Neural cell (in vitro differentiated cells): ENCODE results near the gene TMEM176B.

Experiments used
- EZH2 ChIP-seq: fragments of 200-600, 300-800 bp; shearing (Covaris generic), sonication (generic); IDR thresholded peaks from 2 replicates; pipeline ENCODE4 v1.6.1; 2014; ENCODE audit warnings: antibody characterized with exemption, low read length, borderline replicate concordance, mild to moderate bottlenecking; ENCODE audit not compliant: insufficient read depth, poor library complexity, severe bottlenecking
- MXI1 ChIP-seq: fragments of 450-650 bp; conservative IDR thresholded peaks from 2 replicates; pipeline ENCODE4 v1.6.1; 2014; ENCODE audit warnings: antibody characterized with exemption, mild to moderate bottlenecking; ENCODE audit not compliant: poor library complexity, severe bottlenecking
- TF ChIP-seq, protein P1 (sequence below): fragments of 450-650 bp; IDR thresholded peaks from 2 replicates; pipeline ENCODE4 v1.5.1; 2014; ENCODE audit warnings: antibody characterized with exemption, mild to moderate bottlenecking, moderate library complexity; ENCODE audit not compliant: poor library complexity, severe bottlenecking

DNA sequence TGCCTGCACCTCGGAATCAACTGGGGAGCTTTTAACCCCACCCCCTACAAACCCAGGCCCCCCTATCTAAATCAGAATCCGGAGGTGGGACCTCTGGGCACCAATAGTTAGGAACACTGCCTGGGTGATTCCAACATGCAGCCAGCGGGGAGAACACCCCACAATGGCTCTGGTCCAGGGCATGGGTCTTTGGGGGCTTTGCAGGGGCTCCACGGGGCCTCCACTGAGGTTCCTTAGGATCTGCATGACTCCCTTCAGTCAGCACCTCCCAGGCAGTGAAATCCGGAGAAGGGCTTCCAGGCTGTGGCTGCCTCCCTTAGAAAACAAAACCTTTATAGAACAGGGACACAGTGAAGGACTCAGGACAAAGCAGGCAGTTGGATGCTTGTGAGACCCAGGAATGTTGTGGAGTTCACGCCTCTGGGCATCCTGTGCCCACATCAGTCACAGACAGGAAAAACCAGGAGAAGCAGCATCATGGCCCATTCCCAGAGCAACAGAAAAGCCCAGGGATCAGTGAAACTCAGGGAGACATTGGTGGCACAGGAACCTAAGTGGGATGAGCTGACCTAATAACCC lies 35.6 kb upstream of the TMEM176B start:
- TF ChIP-seq, protein P1, sequence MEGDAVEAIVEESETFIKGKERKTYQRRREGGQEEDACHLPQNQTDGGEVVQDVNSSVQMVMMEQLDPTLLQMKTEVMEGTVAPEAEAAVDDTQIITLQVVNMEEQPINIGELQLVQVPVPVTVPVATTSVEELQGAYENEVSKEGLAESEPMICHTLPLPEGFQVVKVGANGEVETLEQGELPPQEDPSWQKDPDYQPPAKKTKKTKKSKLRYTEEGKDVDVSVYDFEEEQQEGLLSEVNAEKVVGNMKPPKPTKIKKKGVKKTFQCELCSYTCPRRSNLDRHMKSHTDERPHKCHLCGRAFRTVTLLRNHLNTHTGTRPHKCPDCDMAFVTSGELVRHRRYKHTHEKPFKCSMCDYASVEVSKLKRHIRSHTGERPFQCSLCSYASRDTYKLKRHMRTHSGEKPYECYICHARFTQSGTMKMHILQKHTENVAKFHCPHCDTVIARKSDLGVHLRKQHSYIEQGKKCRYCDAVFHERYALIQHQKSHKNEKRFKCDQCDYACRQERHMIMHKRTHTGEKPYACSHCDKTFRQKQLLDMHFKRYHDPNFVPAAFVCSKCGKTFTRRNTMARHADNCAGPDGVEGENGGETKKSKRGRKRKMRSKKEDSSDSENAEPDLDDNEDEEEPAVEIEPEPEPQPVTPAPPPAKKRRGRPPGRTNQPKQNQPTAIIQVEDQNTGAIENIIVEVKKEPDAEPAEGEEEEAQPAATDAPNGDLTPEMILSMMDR, result no peak
- TF ChIP-seq EZH2 (no peak), MXI1 (no peak)
